Mesenchymal stem cell (in vitro differentiated cells and primary cell): Measurements from ENCODE around the gene AUTS2.

Experiments used
- DNase-seq: peaks from one replicate; pipeline ENCODE4 v3.0.0-alpha.2; 2013
- H2AFZ ChIP-seq: one replicate; pipeline ENCODE4 v1.6.1; 2013; ENCODE audit warnings: low read depth, mild to moderate bottlenecking, control low read depth, inconsistent platforms, low read length, moderate library complexity
- H2AK5ac ChIP-seq: 2 replicates; pipeline ENCODE4 v1.6.1; 2013; ENCODE audit warnings: low read length, moderate library complexity, mild to moderate bottlenecking, inconsistent platforms; ENCODE audit not compliant: severe bottlenecking
- H2BK120ac ChIP-seq: one replicate; pipeline ENCODE4 v1.6.1; 2013; ENCODE audit warnings: low read depth, mild to moderate bottlenecking, inconsistent platforms, low read length, moderate library complexity
- H2BK12ac ChIP-seq, 2 experiments: one replicate each; pipeline ENCODE4 v1.6.1; 2013; ENCODE audit warnings: inconsistent platforms in 2 of 2, low read length in 2 of 2, mild to moderate bottlenecking in 2 of 2, moderate library complexity in 2 of 2, control low read depth in 1 of 2
- H2BK15ac ChIP-seq: one replicate; pipeline ENCODE4 v1.6.1; 2013; ENCODE audit warnings: mild to moderate bottlenecking, low read depth, inconsistent platforms; ENCODE audit not compliant: poor library complexity, severe bottlenecking
- H2BK5ac ChIP-seq: 2 replicates; pipeline ENCODE4 v1.6.1; 2013; ENCODE audit warnings: low read depth, mild to moderate bottlenecking, low read length, control low read depth, inconsistent platforms; ENCODE audit not compliant: poor library complexity, severe bottlenecking
- H3K14ac ChIP-seq, 2 experiments: one replicate each; pipeline ENCODE4 v1.6.1; 2013; ENCODE audit warnings: inconsistent platforms in 2 of 2, low read length in 2 of 2, control low read depth in 1 of 2, mild to moderate bottlenecking in 1 of 2, moderate library complexity in 1 of 2
- H3K18ac ChIP-seq, 2 experiments: one replicate each; pipeline ENCODE4 v1.6.1; 2013; ENCODE audit warnings: inconsistent platforms in 2 of 2, low read length in 2 of 2, control low read depth in 1 of 2, low read depth in 1 of 2, mild to moderate bottlenecking in 1 of 2
- H3K23ac ChIP-seq, 2 experiments: one replicate each; pipeline ENCODE4 v1.6.1; 2013; ENCODE audit warnings: inconsistent platforms in 2 of 2, low read length in 2 of 2, mild to moderate bottlenecking in 2 of 2, moderate library complexity in 2 of 2, control low read depth in 1 of 2
- H3K27ac ChIP-seq: 2 replicates; pipeline ENCODE4 v1.5.1; 2013; ENCODE audit warnings: mild to moderate bottlenecking, moderate library complexity, low read length, control low read depth, inconsistent platforms; ENCODE audit not compliant: poor library complexity, severe bottlenecking
- H3K27me3 ChIP-seq, 2 experiments: 2 replicates each; pipeline versions ENCODE4 v1.6.1 to v1.7.0; 2013; ENCODE audit warnings: low read length in 2 of 2, mild to moderate bottlenecking in 2 of 2, moderate library complexity in 2 of 2, control low read depth in 1 of 2, inconsistent platforms in 1 of 2; ENCODE audit not compliant: control insufficient read depth in 1 of 2, insufficient read depth in 1 of 2
- H3K36me3 ChIP-seq, 2 experiments: 2 replicates each; pipeline versions ENCODE4 v1.6.1 to v1.7.0; 2013; ENCODE audit warnings: low read length in 2 of 2, control low read depth in 1 of 2, inconsistent platforms in 1 of 2, low read depth in 1 of 2, mild to moderate bottlenecking in 1 of 2; ENCODE audit not compliant: insufficient read depth in 2 of 2, control insufficient read depth in 1 of 2
- H3K4ac ChIP-seq, 2 experiments: one replicate each; pipeline ENCODE4 v1.6.1; 2013; ENCODE audit warnings: inconsistent platforms in 2 of 2, low read length in 2 of 2, mild to moderate bottlenecking in 2 of 2, moderate library complexity in 2 of 2, control low read depth in 1 of 2, low read depth in 1 of 2
- H3K4me1 ChIP-seq: 2 replicates; pipeline ENCODE4 v1.6.1; 2013; ENCODE audit warnings: low read depth, low read length, control low read depth; ENCODE audit not compliant: control insufficient read depth, insufficient read depth
- H3K4me2 ChIP-seq: 2 replicates; pipeline ENCODE4 v1.6.1; 2013; ENCODE audit warnings: low read length, mild to moderate bottlenecking, inconsistent platforms; ENCODE audit not compliant: poor library complexity, severe bottlenecking
- H3K4me3 ChIP-seq, 2 experiments: 2 replicates each; pipeline versions ENCODE4 v1.5.1 to v1.7.0; 2013; ENCODE audit warnings: low read length in 2 of 2, mild to moderate bottlenecking in 2 of 2, control low read depth in 1 of 2, low read depth in 1 of 2; ENCODE audit not compliant: insufficient read depth in 1 of 2
- H3K79me1 ChIP-seq: replicated peaks from 2 replicates; pipeline ENCODE4 v1.6.1; 2013; ENCODE audit warnings: mild to moderate bottlenecking, control low read depth, low read length, inconsistent platforms; ENCODE audit not compliant: poor library complexity, severe bottlenecking
- H3K9ac ChIP-seq: 2 replicates; pipeline ENCODE4 v1.7.0; 2013; ENCODE audit warnings: mild to moderate bottlenecking, low read length, moderate library complexity
- H3K9me3 ChIP-seq: 2 replicates; pipeline ENCODE4 v1.7.0; 2013; ENCODE audit warnings: mild to moderate bottlenecking, low read length; ENCODE audit not compliant: control insufficient read depth
- H4K8ac ChIP-seq: one replicate; pipeline ENCODE4 v1.6.1; 2013; ENCODE audit warnings: inconsistent platforms, mild to moderate bottlenecking, low read length, moderate library complexity
- H4K91ac ChIP-seq: one replicate; pipeline ENCODE4 v1.6.1; 2013; ENCODE audit warnings: mild to moderate bottlenecking, low read length, inconsistent platforms
- WGBS: methylation state at CpG from one replicate; pipeline ENCODE4 v1.1.7; 2013; ENCODE audit warnings: mixed read lengths; 5-methylcytosine and 5-hydroxymethylcytosine counted together

AUTS2 gene

GRCh38 chr7:69564454-69565417, 33.5 kb upstream of the AUTS2 start:
- Histone ChIP-seq H3K23ac (no peak overlapping the region), H3K27me3 (peaks cover 0 to 8% of the 10 kb centered on the region in 2 experiments), H3K4me2 (no peak overlapping the region), H3K4me3 (no peak overlapping the region), H3K14ac (no peak overlapping the region), H3K4ac (no peak overlapping the region), H4K91ac (no peak overlapping the region), H3K4me1 (peaks cover 2% of the 10 kb centered on the region), H3K79me1 (no peaks in the 10 kb centered on the region), H3K9ac (no peak overlapping the region), H3K36me3 (no peaks in the 10 kb centered on the region), H3K9me3 (no peaks in the 10 kb centered on the region), H3K27ac (no peak overlapping the region), H3K18ac (no peak overlapping the region), H2BK12ac (no peak overlapping the region), H2BK15ac (no peak overlapping the region), H2AFZ (no peak overlapping the region), H2AK5ac (no peak overlapping the region), H4K8ac (no peak overlapping the region), H2BK120ac (no peak overlapping the region), H2BK5ac (no peak overlapping the region)
- WGBS = 77% methylated on average over 6 of the region's 7 CpGs
- DNase-seq = no peak

DNA sequence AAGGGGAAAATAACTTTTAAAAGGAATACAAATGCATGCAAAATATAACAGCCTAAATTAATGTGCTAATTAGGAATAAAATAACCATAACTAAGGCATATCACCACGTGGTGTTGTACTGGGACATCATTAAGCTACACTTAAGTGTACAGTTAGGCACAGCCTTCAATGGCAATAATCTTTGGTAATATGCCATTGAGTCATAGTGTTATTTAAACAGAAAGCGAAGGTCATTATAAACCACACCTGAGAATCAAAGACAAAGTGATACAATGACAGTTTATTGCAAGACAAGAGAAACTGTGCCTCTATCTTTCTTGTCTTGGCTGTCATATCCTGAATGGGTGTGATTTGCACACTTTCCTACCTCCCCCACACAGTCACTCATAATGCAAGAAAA, 30.5 kb upstream of the AUTS2 start:
- Histone ChIP-seq H3K4ac (no peak overlapping the region), H4K8ac (no peak overlapping the region), H2BK120ac (no peak overlapping the region), H3K14ac (no peak overlapping the region), H2AK5ac (no peak overlapping the region), H2BK12ac (no peak overlapping the region), H3K23ac (no peak overlapping the region), H3K79me1 (no peaks in the 10 kb centered on the region), H4K91ac (no peak overlapping the region), H3K18ac (no peak overlapping the region), H3K27me3 (peaks cover 0 to 8% of the 10 kb centered on the region in 2 experiments), H3K36me3 (no peaks in the 10 kb centered on the region), H2BK15ac (no peak overlapping the region), H3K27ac (no peak overlapping the region), H3K4me2 (no peak overlapping the region), H3K9ac (no peak overlapping the region), H3K4me3 (no peak overlapping the region), H3K4me1 (peaks cover 2% of the 10 kb centered on the region), H3K9me3 (no peaks in the 10 kb centered on the region), H2BK5ac (no peak overlapping the region), H2AFZ (no peak overlapping the region)
- no peak for DNase-seq
- 50% methylated on average over 2 of the region's 2 CpGs for WGBS

GRCh38 chr7:69568266-69568665, 30.0 kb upstream of the AUTS2 start:
- Histone ChIP-seq H3K27ac (no peak overlapping the region), H2BK5ac (no peak overlapping the region), H3K4me3 (no peak overlapping the region), H3K9ac (no peak overlapping the region), H3K4me1 (peaks cover 2% of the 10 kb centered on the region), H2BK15ac (no peak overlapping the region), H2AK5ac (no peak overlapping the region), H3K79me1 (no peaks in the 10 kb centered on the region), H2BK120ac (no peak overlapping the region), H3K27me3 (peaks cover 0 to 8% of the 10 kb centered on the region in 2 experiments), H4K8ac (no peak overlapping the region), H3K14ac (no peak overlapping the region), H3K18ac (no peak overlapping the region), H3K36me3 (no peaks in the 10 kb centered on the region), H3K4me2 (no peak overlapping the region), H3K23ac (no peak overlapping the region), H2BK12ac (no peak overlapping the region), H3K4ac (no peak overlapping the region), H4K91ac (no peak overlapping the region), H3K9me3 (no peaks in the 10 kb centered on the region), H2AFZ (no peak overlapping the region)
- 81% methylated on average over 6 of the region's 6 CpGs for WGBS
- DNase-seq = no peak

DNA sequence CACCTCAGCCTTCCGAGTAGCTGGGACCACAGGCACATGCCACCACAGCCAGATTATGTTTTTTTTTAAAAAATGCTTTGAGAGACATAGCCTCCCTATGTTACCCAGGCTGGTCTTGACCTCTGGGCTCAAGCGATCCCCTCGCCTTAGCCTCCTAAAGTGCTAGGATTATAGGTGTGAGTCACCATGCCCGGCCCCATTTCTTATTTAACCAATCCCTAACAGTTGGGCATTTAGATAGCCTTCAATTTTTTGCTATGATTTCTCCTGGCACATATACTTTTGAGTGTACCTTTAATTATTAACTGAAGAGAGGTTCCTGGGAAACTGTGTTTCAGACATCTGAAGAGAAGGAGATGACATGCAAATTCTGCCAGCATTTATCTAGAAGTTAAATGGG, 22.6 kb upstream of the AUTS2 start:
- Histone ChIP-seq H2BK12ac (no peak overlapping the region), H2BK15ac (no peak overlapping the region), H2AFZ (no peak overlapping the region), H3K4ac (no peak overlapping the region), H3K9me3 (no peaks in the 10 kb centered on the region), H3K4me2 (no peak overlapping the region), H3K27ac (no peak overlapping the region), H3K27me3 (no peaks in the 10 kb centered on the region), H4K91ac (no peak overlapping the region), H3K36me3 (no peaks in the 10 kb centered on the region), H3K18ac (no peak overlapping the region), H2BK120ac (no peak overlapping the region), H3K9ac (no peak overlapping the region), H2BK5ac (no peak overlapping the region), H3K23ac (no peak overlapping the region), H3K4me1 (no peaks in the 10 kb centered on the region), H4K8ac (no peak overlapping the region), H3K14ac (no peak overlapping the region), H2AK5ac (no peak overlapping the region), H3K79me1 (no peaks in the 10 kb centered on the region), H3K4me3 (no peak overlapping the region)
- WGBS = 84% methylated on average over 3 of the region's 4 CpGs
- DNase-seq = no peak
